HG02938 (cell line): ENCODE results near the gene RAB7B.

ENCODE experiments used
- ATAC-seq: cut with Tn5 transposase; IDR thresholded peaks from one replicate; pipeline ENCODE4 v1.9.1; 2021; ENCODE audit warnings: mild to moderate bottlenecking, moderate library complexity; ENCODE audit not compliant: unreplicated experiment

RAB7B gene

GRCh38 chr1:205930195-205930577, 73.0 kb downstream of the RAB7B start:
- ATAC-seq, result no peak

- ATAC-seq, result no peak
Observed at GRCh38 chr1:205929496-205930194, 73.5 kb downstream of the RAB7B start.

GRCh38 chr1:205928317-205928716, 74.9 kb downstream of the RAB7B start:
- ATAC-seq, result no peak

GRCh38 chr1:205927676-205928075, 75.5 kb downstream of the RAB7B start:
- no peak for ATAC-seq

- ATAC-seq, result no peak
Observed at GRCh38 chr1:205927247-205927646, 75.9 kb downstream of the RAB7B start.
